Immature natural killer cell (primary cell): ENCODE results near the gene MBNL1. TPM values are rescaled to one million over a fixed set of nuclear protein-coding genes. Genes with fewer than 3 reads are reported as not detected.

Source experiments
- DNase-seq, 3 donors: peaks; one replicate each; pipeline ENCODE4 v3.0.0; 2022; ENCODE audit warnings: mixed read lengths in 1 of 3
- H3K27ac Mint-ChIP-seq, 6 donors: one replicate each; pipeline ENCODE4 v1.8.0; 2020; ENCODE audit warnings: mixed read lengths in 6 of 6, mild to moderate bottlenecking in 5 of 6, inconsistent platforms in 4 of 6, moderate library complexity in 3 of 6
- H3K27me3 Mint-ChIP-seq, 3 donors: one replicate each; pipeline ENCODE4 v1.8.0; 2020 to 2021; ENCODE audit warnings: low read depth in 3 of 3, mild to moderate bottlenecking in 3 of 3, mixed read lengths in 3 of 3, moderate library complexity in 3 of 3, inconsistent platforms in 1 of 3
- H3K36me3 Mint-ChIP-seq, 3 donors: one replicate each; pipeline ENCODE4 v1.8.0; 2020; ENCODE audit warnings: mixed read lengths in 3 of 3, inconsistent platforms in 2 of 3, mild to moderate bottlenecking in 2 of 3
- H3K4me1 Mint-ChIP-seq, 2 donors: one replicate each; pipeline ENCODE4 v1.8.0; 2020; ENCODE audit warnings: inconsistent platforms in 2 of 2, mild to moderate bottlenecking in 2 of 2, mixed read lengths in 2 of 2, moderate library complexity in 1 of 2
- H3K4me3 Mint-ChIP-seq, 5 donors: one replicate each; pipeline ENCODE4 v1.8.0; 2020; ENCODE audit warnings: mild to moderate bottlenecking in 5 of 5, mixed read lengths in 5 of 5, inconsistent platforms in 3 of 5, moderate library complexity in 3 of 5
- H3K9me3 Mint-ChIP-seq, 6 donors: one replicate each; pipeline ENCODE4 v1.8.0; 2020; ENCODE audit warnings: mild to moderate bottlenecking in 6 of 6, mixed read lengths in 6 of 6, inconsistent platforms in 4 of 6, moderate library complexity in 3 of 6
- polyA plus RNA-seq, 3 donors: library from polyadenylated mRNA; unstranded; fragments of 300-500 nt; fragmentation: Illumina TruSeq; gene quantifications; one replicate each; pipeline ENCODE4 v1.2.3, GENCODE V29; 2021

The MBNL1 gene
- polyA plus RNA-seq, 3 donors from 2014 or later, result 270 to 399 (median 286) TPM

- H3K36me3 Mint-ChIP-seq, result peaks cover 0 to 4% (median 0%) of the 10 kb centered on the region in 3 donors
- H3K4me1 Mint-ChIP-seq, result peaks cover 67 to 82% of the 10 kb centered on the region in 2 donors
- no peaks in the 10 kb centered on the region for H3K9me3 Mint-ChIP-seq
- H3K27me3 Mint-ChIP-seq, result peaks cover 9 to 31% (median 23%) of the 10 kb centered on the region in 3 donors
- H3K4me3 Mint-ChIP-seq, result peak overlapping the region; percentile 92 to 99 (median 98)
- DNase-seq, result peak in 1 of 3 donors; percentile 30
- peak overlapping the region; percentile 86 to 98 (median 95) for H3K27ac Mint-ChIP-seq
Observed at GRCh38 chr3:152269831-152270734, 1.4 kb downstream of the MBNL1 start.

- H3K27ac Mint-ChIP-seq, result peak overlapping the region; percentile 86 to 98 (median 95)
- no peaks in the 10 kb centered on the region for H3K9me3 Mint-ChIP-seq
- peak overlapping the region; percentile 92 to 99 (median 98) for H3K4me3 Mint-ChIP-seq
- peaks cover 9 to 31% (median 23%) of the 10 kb centered on the region in 3 donors for H3K27me3 Mint-ChIP-seq
- peaks cover 0 to 4% (median 0%) of the 10 kb centered on the region in 3 donors for H3K36me3 Mint-ChIP-seq
- peaks cover 67 to 82% of the 10 kb centered on the region in 2 donors for H3K4me1 Mint-ChIP-seq
- no peak for DNase-seq
Observed at GRCh38 chr3:152270937-152271336, 2.2 kb downstream of the MBNL1 start.

GRCh38 chr3:152271501-152272236 is 2.9 kb downstream of the MBNL1 start:
- Mint-ChIP-seq H3K27ac (peak overlapping the region; percentile 86 to 98 (median 95)), H3K4me1 (peaks cover 67 to 82% of the 10 kb centered on the region in 2 donors), H3K27me3 (peaks cover 9 to 31% (median 23%) of the 10 kb centered on the region in 3 donors), H3K36me3 (peaks cover 0 to 4% (median 0%) of the 10 kb centered on the region in 3 donors), H3K4me3 (peak overlapping the region; percentile 92 to 99 (median 98)), H3K9me3 (no peaks in the 10 kb centered on the region)
- DNase-seq, result no peak

- H3K4me3 Mint-ChIP-seq, result peak overlapping the region; percentile 92 to 99 (median 98)
- peak overlapping the region; percentile 86 to 98 (median 91) for H3K27ac Mint-ChIP-seq
- DNase-seq, result no peak
- peaks cover 0 to 4% (median 0%) of the 10 kb centered on the region in 3 donors for H3K36me3 Mint-ChIP-seq
- no peaks in the 10 kb centered on the region for H3K9me3 Mint-ChIP-seq
- H3K27me3 Mint-ChIP-seq, result peaks cover 7 to 31% (median 23%) of the 10 kb centered on the region in 3 donors
- H3K4me1 Mint-ChIP-seq, result peaks cover 65 to 82% of the 10 kb centered on the region in 2 donors
Observed at GRCh38 chr3:152272771-152273242, 4.1 kb downstream of the MBNL1 start.

GRCh38 chr3:152276681-152277080 is 8.0 kb downstream of the MBNL1 start:
- H3K27me3 Mint-ChIP-seq, result peaks cover 0 to 5% (median 5%) of the 10 kb centered on the region in 3 donors
- peak overlapping the region; percentile 50 to 86 (median 76) for H3K27ac Mint-ChIP-seq
- H3K4me1 Mint-ChIP-seq, result peaks cover 87 to 100% of the 10 kb centered on the region in 2 donors
- peaks cover 0 to 4% (median 0%) of the 10 kb centered on the region in 3 donors for H3K36me3 Mint-ChIP-seq
- peak overlapping the region; percentile 28 to 62 (median 60) for H3K4me3 Mint-ChIP-seq
- DNase-seq, result no peak
- no peaks in the 10 kb centered on the region for H3K9me3 Mint-ChIP-seq

GRCh38 chr3:152277198-152277597 is 8.5 kb downstream of the MBNL1 start:
- H3K9me3 Mint-ChIP-seq, result no peaks in the 10 kb centered on the region
- H3K4me3 Mint-ChIP-seq, result peak overlapping the region; percentile 20 to 61 (median 32)
- peaks cover 0 to under 1% (median under 1%) of the 10 kb centered on the region in 3 donors for H3K27me3 Mint-ChIP-seq
- peaks cover 0 to 4% (median 0%) of the 10 kb centered on the region in 3 donors for H3K36me3 Mint-ChIP-seq
- H3K27ac Mint-ChIP-seq, result peak overlapping the region; percentile 43 to 75 (median 52)
- peaks cover 85 to 100% of the 10 kb centered on the region in 2 donors for H3K4me1 Mint-ChIP-seq
- DNase-seq, result no peak

- peaks cover 84 to 100% of the 10 kb centered on the region in 2 donors for H3K4me1 Mint-ChIP-seq
- no peaks in the 10 kb centered on the region for H3K36me3 Mint-ChIP-seq
- H3K27ac Mint-ChIP-seq, result peak overlapping the region; percentile 75 to 90 (median 84)
- peaks cover 0 to 3% (median 0%) of the 10 kb centered on the region in 3 donors for H3K27me3 Mint-ChIP-seq
- no peaks in the 10 kb centered on the region for H3K9me3 Mint-ChIP-seq
- no peak for DNase-seq
- peak overlapping the region; percentile 41 to 77 (median 56) for H3K4me3 Mint-ChIP-seq
Observed at GRCh38 chr3:152278756-152279427, 10.2 kb downstream of the MBNL1 start.

GRCh38 chr3:152279479-152279878 is 10.8 kb downstream of the MBNL1 start:
- peaks cover 84 to 100% of the 10 kb centered on the region in 2 donors for H3K4me1 Mint-ChIP-seq
- peaks cover 0 to 3% (median 0%) of the 10 kb centered on the region in 3 donors for H3K27me3 Mint-ChIP-seq
- no peak for DNase-seq
- no peaks in the 10 kb centered on the region for H3K9me3 Mint-ChIP-seq
- H3K27ac Mint-ChIP-seq, result peak overlapping the region; percentile 53 to 86 (median 72)
- no peaks in the 10 kb centered on the region for H3K36me3 Mint-ChIP-seq
- peak overlapping the region; percentile 44 to 77 (median 63) for H3K4me3 Mint-ChIP-seq

GRCh38 chr3:152280539-152280938 is 11.8 kb downstream of the MBNL1 start:
- Mint-ChIP-seq H3K9me3 (no peaks in the 10 kb centered on the region), H3K27me3 (peaks cover 0 to 3% (median 0%) of the 10 kb centered on the region in 3 donors), H3K27ac (peak overlapping the region; percentile 75 to 90 (median 88)), H3K4me1 (peaks cover 85 to 100% of the 10 kb centered on the region in 2 donors), H3K4me3 (peak overlapping the region; percentile 51 to 82 (median 67)), H3K36me3 (no peaks in the 10 kb centered on the region)
- no peak for DNase-seq

- Mint-ChIP-seq H3K36me3 (no peaks in the 10 kb centered on the region), H3K4me1 (peaks cover 85 to 100% of the 10 kb centered on the region in 2 donors), H3K9me3 (no peaks in the 10 kb centered on the region), H3K4me3 (peak overlapping the region; percentile 30 to 80 (median 57)), H3K27me3 (peaks cover 0 to 6% (median 0%) of the 10 kb centered on the region in 3 donors), H3K27ac (peak overlapping the region; percentile 78 to 93 (median 87))
- no peak for DNase-seq
Observed at GRCh38 chr3:152281133-152281713, 12.5 kb downstream of the MBNL1 start.

- no peak for DNase-seq
- Mint-ChIP-seq H3K27ac (peak overlapping the region; percentile 67 to 90 (median 82)), H3K4me1 (peaks cover 84 to 99% of the 10 kb centered on the region in 2 donors), H3K27me3 (peaks cover 0 to 8% (median 0%) of the 10 kb centered on the region in 3 donors), H3K36me3 (no peaks in the 10 kb centered on the region), H3K4me3 (peak overlapping the region; percentile 50 to 74 (median 54)), H3K9me3 (no peaks in the 10 kb centered on the region)
Observed at GRCh38 chr3:152282813-152283212, 14.1 kb downstream of the MBNL1 start.

GRCh38 chr3:152283492-152284381 is 15.0 kb downstream of the MBNL1 start:
- H3K27me3 Mint-ChIP-seq, result peaks cover 0 to 8% (median 0%) of the 10 kb centered on the region in 3 donors
- peak overlapping the region; percentile 67 to 90 (median 82) for H3K27ac Mint-ChIP-seq
- H3K4me3 Mint-ChIP-seq, result peak overlapping the region; percentile 40 to 74 (median 54)
- no peaks in the 10 kb centered on the region for H3K9me3 Mint-ChIP-seq
- no peaks in the 10 kb centered on the region for H3K36me3 Mint-ChIP-seq
- H3K4me1 Mint-ChIP-seq, result peaks cover 84 to 99% of the 10 kb centered on the region in 2 donors
- no peak for DNase-seq
